ENCODE measurements around the gene LRRC61. TPM values are rescaled to one million over a fixed set of nuclear protein-coding genes. Genes with fewer than 3 reads are reported as not detected.

The LRRC61 gene
- total RNA-seq, 6 experiments from 2014 or later, result not detected

GRCh38 chr7:150369748-150370501, 46.8 kb downstream of the LRRC61 start:
- peak overlapping the region; percentile 98 for H3K27ac Mint-ChIP-seq
- DNase-seq, result no peak
- peaks cover 5% of the 10 kb centered on the region for H3K36me3 Mint-ChIP-seq (ENCODE audit: low read depth)
- peaks cover 6% of the 10 kb centered on the region for H3K27me3 Mint-ChIP-seq (ENCODE audit: insufficient read depth)
- H3K4me3 Mint-ChIP-seq, result peak overlapping the region; percentile 96
- H3K9me3 Mint-ChIP-seq, result no peaks in the 10 kb centered on the region
- peaks cover 16% of the 10 kb centered on the region for H3K4me1 Mint-ChIP-seq (ENCODE audit: low read depth)
- TF ChIP-seq CTCF (IDR thresholded peaks at IDR 0.05), result no peak

- H3K4me1 Mint-ChIP-seq (ENCODE audit: low read depth), result peaks cover 16% of the 10 kb centered on the region
- H3K9me3 Mint-ChIP-seq, result no peaks in the 10 kb centered on the region
- TF ChIP-seq CTCF (IDR thresholded peaks at IDR 0.05), result 0 out of 2 replicates have a peak, but pooled peaks have one; percentile 10
- peak; percentile 72 for DNase-seq
- peaks cover 5% of the 10 kb centered on the region for H3K36me3 Mint-ChIP-seq (ENCODE audit: low read depth)
- H3K4me3 Mint-ChIP-seq, result peak overlapping the region; percentile 96
- H3K27me3 Mint-ChIP-seq (ENCODE audit: insufficient read depth), result peaks cover 6% of the 10 kb centered on the region
- H3K27ac Mint-ChIP-seq, result peak overlapping the region; percentile 98
Measured at GRCh38 chr7:150370612-150371071, 47.5 kb downstream of the LRRC61 start.

GRCh38 chr7:150371131-150371995, 48.2 kb downstream of the LRRC61 start:
- TF ChIP-seq CTCF (IDR thresholded peaks at IDR 0.05), result no peak
- Mint-ChIP-seq H3K4me3 (peak overlapping the region; percentile 96; the same call in 1 of the 2 replicates), H3K9me3 (no peaks in the 10 kb centered on the region), H3K27ac (peak overlapping the region; percentile 98), H3K36me3 (ENCODE audit: low read depth) (peaks cover 5% of the 10 kb centered on the region), H3K27me3 (ENCODE audit: insufficient read depth) (peaks cover 9% of the 10 kb centered on the region), H3K4me1 (ENCODE audit: low read depth) (peaks cover 24% of the 10 kb centered on the region)
- no peak for DNase-seq

GRCh38 chr7:150371996-150372270, 48.8 kb downstream of the LRRC61 start:
- H3K4me3 Mint-ChIP-seq, result no peak overlapping the region
- H3K4me1 Mint-ChIP-seq (ENCODE audit: low read depth), result peaks cover 24% of the 10 kb centered on the region
- no peaks in the 10 kb centered on the region for H3K9me3 Mint-ChIP-seq
- TF ChIP-seq CTCF (IDR thresholded peaks at IDR 0.05), result no peak
- peaks cover 5% of the 10 kb centered on the region for H3K36me3 Mint-ChIP-seq (ENCODE audit: low read depth)
- peaks cover 9% of the 10 kb centered on the region for H3K27me3 Mint-ChIP-seq (ENCODE audit: insufficient read depth)
- no peak overlapping the region for H3K27ac Mint-ChIP-seq
- DNase-seq, result no peak

GRCh38 chr7:150372271-150373048, 49.3 kb downstream of the LRRC61 start:
- peaks cover 9% of the 10 kb centered on the region for H3K27me3 Mint-ChIP-seq (ENCODE audit: insufficient read depth)
- no peak overlapping the region for H3K4me3 Mint-ChIP-seq
- H3K4me1 Mint-ChIP-seq (ENCODE audit: low read depth), result peaks cover 25% of the 10 kb centered on the region
- no peaks in the 10 kb centered on the region for H3K9me3 Mint-ChIP-seq
- no peak for TF ChIP-seq CTCF (IDR thresholded peaks at IDR 0.05)
- H3K36me3 Mint-ChIP-seq (ENCODE audit: low read depth), result peaks cover 5% of the 10 kb centered on the region
- DNase-seq, result no peak
- H3K27ac Mint-ChIP-seq, result no peak overlapping the region
